GM12872 (cell line): ENCODE results near the gene CWC27.

Source experiments
- TF ChIP-seq, protein P1 (sequence below): IDR thresholded peaks from 3 replicates; pipeline ENCODE4 v1.5.1; 2011; ENCODE audit warnings: low read depth, mild to moderate bottlenecking, low read length, moderate library complexity; ENCODE audit not compliant: insufficient read depth

CWC27 gene

DNA sequence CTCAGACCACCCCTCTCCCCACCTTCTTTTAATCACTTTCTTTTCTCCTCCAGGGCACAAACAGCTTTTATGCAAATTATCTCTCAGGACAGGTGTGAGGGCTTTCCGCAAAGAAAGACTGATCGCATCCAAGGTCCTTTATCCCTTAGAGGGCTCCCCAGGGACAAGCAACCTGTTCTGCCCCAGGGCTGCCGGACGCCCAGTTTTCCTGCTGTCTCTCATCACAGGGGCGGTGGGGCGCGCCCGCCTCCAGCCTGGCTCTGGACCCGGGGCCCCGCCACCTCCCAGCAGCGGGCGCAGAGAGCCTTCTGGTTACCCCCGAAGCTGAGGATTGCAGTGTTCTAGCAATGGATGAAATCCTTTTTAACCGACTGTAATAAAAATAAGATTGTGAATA is 266.1 kb downstream of the CWC27 start:
- TF ChIP-seq, protein P1, sequence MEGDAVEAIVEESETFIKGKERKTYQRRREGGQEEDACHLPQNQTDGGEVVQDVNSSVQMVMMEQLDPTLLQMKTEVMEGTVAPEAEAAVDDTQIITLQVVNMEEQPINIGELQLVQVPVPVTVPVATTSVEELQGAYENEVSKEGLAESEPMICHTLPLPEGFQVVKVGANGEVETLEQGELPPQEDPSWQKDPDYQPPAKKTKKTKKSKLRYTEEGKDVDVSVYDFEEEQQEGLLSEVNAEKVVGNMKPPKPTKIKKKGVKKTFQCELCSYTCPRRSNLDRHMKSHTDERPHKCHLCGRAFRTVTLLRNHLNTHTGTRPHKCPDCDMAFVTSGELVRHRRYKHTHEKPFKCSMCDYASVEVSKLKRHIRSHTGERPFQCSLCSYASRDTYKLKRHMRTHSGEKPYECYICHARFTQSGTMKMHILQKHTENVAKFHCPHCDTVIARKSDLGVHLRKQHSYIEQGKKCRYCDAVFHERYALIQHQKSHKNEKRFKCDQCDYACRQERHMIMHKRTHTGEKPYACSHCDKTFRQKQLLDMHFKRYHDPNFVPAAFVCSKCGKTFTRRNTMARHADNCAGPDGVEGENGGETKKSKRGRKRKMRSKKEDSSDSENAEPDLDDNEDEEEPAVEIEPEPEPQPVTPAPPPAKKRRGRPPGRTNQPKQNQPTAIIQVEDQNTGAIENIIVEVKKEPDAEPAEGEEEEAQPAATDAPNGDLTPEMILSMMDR, result no peak

DNA sequence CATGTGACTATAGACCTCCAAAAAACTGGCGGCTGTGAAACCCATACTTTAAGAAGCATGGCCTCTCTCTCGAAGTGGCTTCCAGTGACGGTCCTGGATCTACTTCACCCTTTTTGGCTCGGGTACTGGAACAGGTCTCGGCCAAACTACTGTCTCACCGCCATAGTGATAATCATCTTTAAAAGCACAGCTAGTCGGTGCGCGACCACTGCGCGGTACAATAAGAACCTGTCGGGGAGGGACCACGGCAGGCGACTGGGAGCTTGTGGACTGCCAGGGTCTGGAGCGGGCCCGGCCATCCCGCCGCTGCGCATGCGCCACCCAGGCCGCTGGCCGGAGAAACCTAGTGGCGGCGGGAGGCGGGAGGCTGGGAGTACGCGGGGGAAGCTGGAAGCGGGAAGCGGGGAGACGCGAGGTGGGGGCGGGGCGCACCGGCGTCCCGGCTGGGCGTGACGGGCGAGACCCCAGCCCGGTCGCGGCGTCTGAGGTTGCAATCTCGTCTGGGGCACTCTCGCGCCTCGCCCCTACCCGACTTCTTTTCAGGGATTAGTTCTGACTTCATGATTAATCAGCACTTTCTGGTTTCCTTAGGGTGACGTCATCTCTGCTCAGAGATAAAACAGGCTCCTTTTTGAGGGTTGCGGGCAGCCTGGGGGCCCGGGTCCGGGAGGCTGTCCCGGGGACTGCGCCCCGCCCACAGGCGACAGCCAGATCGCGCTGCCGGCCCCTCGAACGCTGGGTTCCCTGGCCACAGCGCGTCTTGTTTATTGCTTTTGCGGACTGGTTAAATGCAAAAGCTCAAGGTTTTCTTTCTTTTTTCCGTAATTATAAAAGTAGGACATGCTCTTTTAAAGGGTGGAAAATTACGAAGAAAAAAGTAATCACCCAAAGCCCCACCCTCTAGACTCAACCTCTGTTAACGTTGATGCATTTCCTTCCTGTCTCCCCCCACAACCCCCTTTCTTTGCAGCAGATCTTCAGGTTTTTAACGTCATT is 266.8 kb downstream of the CWC27 start:
- TF ChIP-seq, protein P1, result no peak

DNA sequence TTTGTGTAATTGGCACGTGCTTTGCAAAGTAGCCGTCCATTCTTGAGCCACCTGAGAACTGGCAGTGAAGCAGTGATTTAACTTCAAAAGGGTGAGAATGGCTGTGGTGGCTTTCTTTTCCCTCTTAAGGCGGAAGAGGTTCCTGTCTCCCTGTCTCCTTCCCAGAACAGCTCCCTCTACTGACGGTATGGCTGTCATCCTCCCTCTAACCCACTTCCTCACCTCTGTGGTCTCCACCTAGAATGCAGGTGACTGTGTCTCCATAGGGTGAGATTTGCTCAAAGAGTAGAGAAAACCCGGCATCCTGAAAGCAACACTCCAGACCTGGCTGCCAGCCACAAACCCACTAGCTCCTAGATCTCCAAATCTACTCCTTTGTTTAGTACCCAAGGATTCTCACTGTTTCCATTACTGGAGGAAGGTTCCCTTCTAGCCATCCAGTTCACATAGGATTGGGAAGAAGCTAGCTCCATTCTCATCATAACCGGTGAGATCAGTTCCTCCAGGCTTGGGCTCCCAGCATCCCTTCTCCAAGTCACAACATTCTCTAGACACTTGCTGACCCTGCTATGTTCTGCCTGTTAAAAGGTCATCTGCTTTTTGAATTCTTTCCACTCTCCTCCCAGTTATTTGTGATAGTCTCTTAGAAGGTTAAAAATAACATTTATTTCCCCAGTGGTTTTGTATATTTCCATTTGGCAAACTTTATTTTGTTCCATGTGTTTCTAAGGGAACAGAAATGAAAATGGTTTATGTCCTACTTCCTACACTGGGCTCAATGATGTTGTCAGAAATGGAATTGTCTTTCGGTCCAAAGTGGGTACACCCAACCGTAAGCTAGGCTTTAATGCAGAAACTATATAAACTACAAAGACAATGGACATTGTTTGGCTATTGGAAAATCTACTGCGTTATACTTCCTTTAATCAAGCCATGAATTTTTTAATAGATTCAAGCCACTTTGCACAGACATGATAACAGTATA is 269.4 kb downstream of the CWC27 start:
- TF ChIP-seq, protein P1, result peak; percentile 53

DNA sequence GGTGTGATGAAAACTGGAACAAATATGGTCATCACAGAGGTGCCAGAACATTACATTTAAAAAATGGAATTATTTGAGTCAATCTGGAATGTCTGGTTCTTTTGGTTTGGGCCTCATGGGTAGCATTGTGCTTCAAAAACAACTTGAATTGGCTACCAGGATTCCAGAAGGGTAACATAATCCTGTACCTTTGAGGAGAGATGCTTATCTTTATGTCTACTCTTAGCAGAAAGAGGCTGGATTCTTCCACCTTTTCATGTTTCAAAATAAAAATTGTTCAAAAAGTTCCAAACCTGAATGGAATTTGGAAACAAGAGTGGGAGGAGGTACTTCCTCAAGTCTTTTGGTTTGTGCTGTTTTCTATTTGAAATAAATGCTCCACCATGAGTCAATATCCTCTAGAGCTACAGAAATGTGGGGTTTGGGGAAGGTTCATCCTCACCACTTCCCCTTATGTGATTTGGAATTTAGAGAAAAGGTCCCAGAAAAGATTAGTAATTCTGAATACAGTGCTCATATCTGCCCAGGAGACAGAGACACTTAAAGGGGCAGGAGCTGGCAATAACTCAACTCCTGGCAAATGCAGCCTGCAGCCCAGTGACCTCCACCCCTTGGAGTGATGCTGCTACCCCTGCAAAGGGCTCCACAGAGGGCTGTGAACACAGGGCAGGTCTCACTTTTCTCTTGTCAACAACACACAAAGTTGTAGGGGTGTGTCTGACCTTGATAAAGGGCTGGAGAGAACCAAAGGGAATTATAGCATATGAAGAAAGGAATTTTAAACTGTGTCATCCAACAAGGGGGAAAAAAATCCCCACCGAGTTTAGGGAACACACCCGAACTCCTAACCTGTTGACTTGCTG is 272.8 kb downstream of the CWC27 start:
- TF ChIP-seq, protein P1, result no peak

DNA sequence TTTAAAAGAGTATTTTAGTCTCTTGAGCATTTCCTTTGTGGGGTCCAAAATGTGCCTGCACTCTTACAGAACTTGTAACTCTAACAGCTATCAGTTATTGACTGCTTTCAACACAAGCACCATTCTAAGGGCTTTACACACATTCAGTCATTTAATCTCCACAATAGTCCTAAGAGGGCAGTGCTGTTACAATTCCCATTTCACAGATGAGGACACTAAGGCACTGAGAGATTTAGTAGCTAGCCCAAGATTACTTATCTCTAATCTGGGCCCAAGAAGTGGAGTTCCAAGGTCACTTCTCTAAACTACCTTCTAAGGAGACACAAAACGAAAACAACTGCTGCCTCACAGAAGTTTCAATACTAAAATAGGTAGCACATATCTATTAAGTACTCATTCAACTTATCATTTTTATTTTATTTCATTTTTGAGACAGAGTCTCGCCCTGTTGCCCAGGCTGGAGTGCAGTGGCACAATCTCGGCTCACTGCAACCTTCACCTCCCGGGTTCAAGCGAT is 275.2 kb downstream of the CWC27 start:
- TF ChIP-seq, protein P1, result no peak

DNA sequence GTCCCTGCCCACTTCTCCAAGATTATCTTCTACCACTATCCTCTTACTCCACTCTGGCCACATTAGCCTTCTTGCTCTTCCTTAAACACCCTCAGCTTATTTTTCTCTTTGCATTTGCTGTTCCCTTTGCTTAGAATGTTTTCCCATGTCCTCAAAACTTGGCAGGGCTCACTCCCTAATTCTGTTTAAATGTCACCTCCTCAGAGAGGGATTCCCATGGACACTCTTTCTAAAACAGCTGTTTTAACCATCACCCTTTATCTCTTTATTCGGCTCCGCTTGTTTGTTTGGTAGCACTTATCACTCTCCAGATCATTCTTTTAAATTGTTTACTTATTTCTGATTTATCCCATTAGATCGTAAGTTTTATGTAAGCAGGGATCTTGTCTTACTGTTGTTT is 278.5 kb downstream of the CWC27 start:
- TF ChIP-seq, protein P1, result no peak
